ENCODE data around the gene TAPBP. TPM values are rescaled to one million over a fixed set of nuclear protein-coding genes. Genes with fewer than 3 reads are reported as not detected.

The TAPBP gene
- total and polyA plus RNA-seq, 2 of the 8 experiments (the other 6 are each of a cell fraction or from before 2014, with no cell fraction given), result 24.5 to 35.4 TPM

GRCh38 chr6:33306356-33306755 is 7.5 kb downstream of the TAPBP start:
- H3K4me3 ChIP-seq (ENCODE audit: extremely low read depth in 1 of 4, insufficient read depth in 2 of 4, low read depth in 3 of 4, low read length in 4 of 4), result no peak overlapping the region
- no peak overlapping the region for H2BK120ac ChIP-seq (replicated peaks; ENCODE audit: low read depth, low read length)
- DNase-seq (ENCODE audit: low read depth in 1 of 2, low spot score in 2 of 2), result no peak
- H3K27ac ChIP-seq (ENCODE audit: low read depth, low read length), result no peak overlapping the region
- H3K9ac ChIP-seq (replicated peaks in 1 of 4; ENCODE audit: extremely low read depth in 1 of 4, low read depth in 3 of 4, low read length in 3 of 4), result no peak overlapping the region
- no peaks in the 10 kb centered on the region; a peak in 2 of 8 replicates for H3K36me3 ChIP-seq (ENCODE audit: control insufficient read depth in 2 of 4, insufficient read depth in 4 of 4, low read length in 3 of 4)
- TF ChIP-seq SP1 (IDR thresholded peaks at IDR 0.05; ENCODE audit: low read depth, low read length), result no peak
- no peak for TF ChIP-seq E2F6 (IDR thresholded peaks at IDR 0.05)
- 0 out of 2 replicates have a peak, but pooled peaks cover 3% of the 10 kb centered on the region for H3K79me1 ChIP-seq (ENCODE audit: low read depth, low read length)
- peaks cover 0 to 6% of the 10 kb centered on the region in 2 experiments; a peak in 2 of 4 replicates for H3K79me2 ChIP-seq (ENCODE audit: control insufficient read depth in 1 of 2, insufficient read depth in 2 of 2, low read length in 2 of 2)
- no peak for FAIRE-seq
- H2BK20ac ChIP-seq (ENCODE audit: low read length), result no peak overlapping the region
- no peak overlapping the region for H3K56ac ChIP-seq (replicated peaks; ENCODE audit: insufficient read length, low read depth, low read length)
- no peak overlapping the region for H2AK5ac ChIP-seq (ENCODE audit: low read depth, low read length)
- H2AFZ ChIP-seq (ENCODE audit: low read length), result no peak overlapping the region
- no peaks in the 10 kb centered on the region for H3K27me3 ChIP-seq (replicated peaks in 1 of 4; ENCODE audit: control insufficient read depth in 3 of 4, extremely low read depth in 1 of 4, insufficient read depth in 3 of 4, low read length in 3 of 4)
- H2BK12ac ChIP-seq (ENCODE audit: low read depth, low read length), result no peak overlapping the region
- no peak overlapping the region for H3K18ac ChIP-seq (ENCODE audit: extremely low read depth, low read length)
- no peak overlapping the region for H4K91ac ChIP-seq (replicated peaks; ENCODE audit: insufficient read length, low read length)
- H3K4me2 ChIP-seq (ENCODE audit: insufficient read depth in 1 of 2, low read depth in 2 of 2, low read length in 2 of 2), result no peak overlapping the region
- H4K20me1 ChIP-seq (replicated peaks in 1 of 2; ENCODE audit: control insufficient read depth in 1 of 2, insufficient read depth in 2 of 2, low read length in 2 of 2), result peaks cover 0 to 4% of the 10 kb centered on the region in 2 experiments
- no peak overlapping the region for H4K5ac ChIP-seq (ENCODE audit: insufficient read length, low read depth, low read length)
- 91% methylated on average over 4 of the region's 4 CpGs; no CpG with 5 or more reads in 1 of the 2 experiments for WGBS, 2 experiments (ENCODE audit: extremely low coverage in 1 of 2, insufficient coverage in 1 of 2, insufficient read length in 1 of 2, insufficient replicate concordance in 2 of 2, low coverage in 1 of 2, low lambda C conversion rate in 2 of 2, missing lambda C conversion rate in 1 of 2)
- ChIA-PET POLR2A (ENCODE audit: partially characterized antibody) (interaction anchor here (0.7 to 1.3 kb wide), 3 partner anchors 25 to 35 kb away, joined by 3 to 5 read pairs (median 4); partner anchors contain the start of genes RPS18 and VPS52), CTCF (ENCODE audit: partially characterized antibody) (no interaction called here)
- no peak overlapping the region for H2BK15ac ChIP-seq (ENCODE audit: low read length)
- H3K23me2 ChIP-seq (ENCODE audit: low read depth, low read length), result no peaks in the 10 kb centered on the region
- H3K4me1 ChIP-seq (replicated peaks in 1 of 4; ENCODE audit: control insufficient read depth in 3 of 4, insufficient read depth in 4 of 4, low read length in 3 of 4), result no peaks in the 10 kb centered on the region
- H3K9me3 ChIP-seq (ENCODE audit: insufficient read depth in 2 of 2, low read depth in 1 of 2, low read length in 1 of 2), result no peaks in the 10 kb centered on the region
- H3K14ac ChIP-seq (ENCODE audit: insufficient read length), result no peak overlapping the region
- no peak overlapping the region for H3K23ac ChIP-seq (ENCODE audit: insufficient read length)
- no peak overlapping the region for H2BK5ac ChIP-seq (ENCODE audit: low read depth, low read length)
- H4K8ac ChIP-seq (ENCODE audit: extremely low read depth, insufficient read depth, low read length), result no peak overlapping the region
- no peak overlapping the region for H3K4ac ChIP-seq (replicated peaks; ENCODE audit: insufficient read length, low read depth, low read length)

Data from H1 (cell line).